ENCODE data around the gene POFUT2.
"Not testable (repeated sequence)": the region's sequence is repeated elsewhere in the genome, so short reads cannot be mapped to it uniquely, and the experiment has no call there.

POFUT2 gene

GRCh38 chr21:45326169-45326851, 38.6 kb upstream of the POFUT2 start:
- DNase-seq (ENCODE audit: low read depth in 2 of 2), result no peak

- DNase-seq (ENCODE audit: low read depth in 2 of 2), result no peak
Observed at GRCh38 chr21:45325206-45326168, 37.8 kb upstream of the POFUT2 start.

GRCh38 chr21:45324489-45325205, 37.0 kb upstream of the POFUT2 start:
- no peak for DNase-seq (ENCODE audit: low read depth in 2 of 2)

GRCh38 chr21:45323487-45324311, 36.0 kb upstream of the POFUT2 start:
- DNase-seq (ENCODE audit: low read depth in 2 of 2), result no peak

- no peak for DNase-seq (ENCODE audit: low read depth in 2 of 2)
Observed at GRCh38 chr21:45322960-45323461, 35.3 kb upstream of the POFUT2 start.

- DNase-seq (ENCODE audit: low read depth in 2 of 2), result no peak
Observed at GRCh38 chr21:45322231-45322959, 34.7 kb upstream of the POFUT2 start.

- no peak for DNase-seq (ENCODE audit: low read depth in 2 of 2)
Observed at GRCh38 chr21:45320261-45321025, 32.7 kb upstream of the POFUT2 start.

- DNase-seq (ENCODE audit: low read depth in 2 of 2), result no peak
Observed at GRCh38 chr21:45319461-45320211, 31.9 kb upstream of the POFUT2 start.

- no peak for DNase-seq (ENCODE audit: low read depth in 2 of 2)
Observed at GRCh38 chr21:45318556-45319404, 31.1 kb upstream of the POFUT2 start.

GRCh38 chr21:45318146-45318555, 30.5 kb upstream of the POFUT2 start:
- DNase-seq (ENCODE audit: low read depth in 2 of 2), result no peak

- DNase-seq (ENCODE audit: low read depth in 2 of 2), result no peak
Observed at GRCh38 chr21:45317398-45318145, 29.9 kb upstream of the POFUT2 start.

GRCh38 chr21:45316871-45317397, 29.2 kb upstream of the POFUT2 start:
- DNase-seq (ENCODE audit: low read depth in 2 of 2), result no peak

GRCh38 chr21:45315676-45316470, 28.2 kb upstream of the POFUT2 start:
- DNase-seq (ENCODE audit: low read depth in 2 of 2), result not testable (repeated sequence)

GRCh38 chr21:45313682-45314081, 26.0 kb upstream of the POFUT2 start:
- DNase-seq (ENCODE audit: low read depth in 2 of 2), result no peak

GRCh38 chr21:45313015-45313414, 25.3 kb upstream of the POFUT2 start:
- no peak for DNase-seq (ENCODE audit: low read depth in 2 of 2)

- DNase-seq (ENCODE audit: low read depth in 2 of 2), result no peak
Observed at GRCh38 chr21:45312296-45312695, 24.6 kb upstream of the POFUT2 start.

All from stimulated activated CD4-positive, alpha-beta T cell treated with anti-CD3 and anti-CD28 coated beads, Interleukin-12 subunit alpha, Interleukin-12 subunit beta, amount 100 ng/mL, for 24 hours (primary cell).